ENCODE results near the gene NF1. TPM values are rescaled to one million over a fixed set of nuclear protein-coding genes. Genes with fewer than 3 reads are reported as not detected.

Gene NF1
- total and polyA plus RNA-seq, 2 of the 13 experiments (the other 11 are each of a cell fraction or from before 2014, with no cell fraction given): 21.5 to 26.5 TPM

- TF ChIP-seq, protein P1, sequence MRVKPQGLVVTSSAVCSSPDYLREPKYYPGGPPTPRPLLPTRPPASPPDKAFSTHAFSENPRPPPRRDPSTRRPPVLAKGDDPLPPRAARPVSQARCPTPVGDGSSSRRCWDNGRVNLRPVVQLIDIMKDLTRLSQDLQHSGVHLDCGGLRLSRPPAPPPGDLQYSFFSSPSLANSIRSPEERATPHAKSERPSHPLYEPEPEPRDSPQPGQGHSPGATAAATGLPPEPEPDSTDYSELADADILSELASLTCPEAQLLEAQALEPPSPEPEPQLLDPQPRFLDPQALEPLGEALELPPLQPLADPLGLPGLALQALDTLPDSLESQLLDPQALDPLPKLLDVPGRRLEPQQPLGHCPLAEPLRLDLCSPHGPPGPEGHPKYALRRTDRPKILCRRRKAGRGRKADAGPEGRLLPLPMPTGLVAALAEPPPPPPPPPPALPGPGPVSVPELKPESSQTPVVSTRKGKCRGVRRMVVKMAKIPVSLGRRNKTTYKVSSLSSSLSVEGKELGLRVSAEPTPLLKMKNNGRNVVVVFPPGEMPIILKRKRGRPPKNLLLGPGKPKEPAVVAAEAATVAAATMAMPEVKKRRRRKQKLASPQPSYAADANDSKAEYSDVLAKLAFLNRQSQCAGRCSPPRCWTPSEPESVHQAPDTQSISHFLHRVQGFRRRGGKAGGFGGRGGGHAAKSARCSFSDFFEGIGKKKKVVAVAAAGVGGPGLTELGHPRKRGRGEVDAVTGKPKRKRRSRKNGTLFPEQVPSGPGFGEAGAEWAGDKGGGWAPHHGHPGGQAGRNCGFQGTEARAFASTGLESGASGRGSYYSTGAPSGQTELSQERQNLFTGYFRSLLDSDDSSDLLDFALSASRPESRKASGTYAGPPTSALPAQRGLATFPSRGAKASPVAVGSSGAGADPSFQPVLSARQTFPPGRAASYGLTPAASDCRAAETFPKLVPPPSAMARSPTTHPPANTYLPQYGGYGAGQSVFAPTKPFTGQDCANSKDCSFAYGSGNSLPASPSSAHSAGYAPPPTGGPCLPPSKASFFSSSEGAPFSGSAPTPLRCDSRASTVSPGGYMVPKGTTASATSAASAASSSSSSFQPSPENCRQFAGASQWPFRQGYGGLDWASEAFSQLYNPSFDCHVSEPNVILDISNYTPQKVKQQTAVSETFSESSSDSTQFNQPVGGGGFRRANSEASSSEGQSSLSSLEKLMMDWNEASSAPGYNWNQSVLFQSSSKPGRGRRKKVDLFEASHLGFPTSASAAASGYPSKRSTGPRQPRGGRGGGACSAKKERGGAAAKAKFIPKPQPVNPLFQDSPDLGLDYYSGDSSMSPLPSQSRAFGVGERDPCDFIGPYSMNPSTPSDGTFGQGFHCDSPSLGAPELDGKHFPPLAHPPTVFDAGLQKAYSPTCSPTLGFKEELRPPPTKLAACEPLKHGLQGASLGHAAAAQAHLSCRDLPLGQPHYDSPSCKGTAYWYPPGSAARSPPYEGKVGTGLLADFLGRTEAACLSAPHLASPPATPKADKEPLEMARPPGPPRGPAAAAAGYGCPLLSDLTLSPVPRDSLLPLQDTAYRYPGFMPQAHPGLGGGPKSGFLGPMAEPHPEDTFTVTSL (CRISPR knock-in tag; IDR thresholded peaks at IDR 0.05; ENCODE audit: borderline replicate concordance): 0 out of 2 replicates have a peak, but pooled peaks have one; percentile 33
- TF ChIP-seq TEAD3 (CRISPR knock-in tag; optimal IDR thresholded peaks at IDR 0.05; ENCODE audit: borderline replicate concordance): peak; percentile 11
- TF ChIP-seq, protein P2, sequence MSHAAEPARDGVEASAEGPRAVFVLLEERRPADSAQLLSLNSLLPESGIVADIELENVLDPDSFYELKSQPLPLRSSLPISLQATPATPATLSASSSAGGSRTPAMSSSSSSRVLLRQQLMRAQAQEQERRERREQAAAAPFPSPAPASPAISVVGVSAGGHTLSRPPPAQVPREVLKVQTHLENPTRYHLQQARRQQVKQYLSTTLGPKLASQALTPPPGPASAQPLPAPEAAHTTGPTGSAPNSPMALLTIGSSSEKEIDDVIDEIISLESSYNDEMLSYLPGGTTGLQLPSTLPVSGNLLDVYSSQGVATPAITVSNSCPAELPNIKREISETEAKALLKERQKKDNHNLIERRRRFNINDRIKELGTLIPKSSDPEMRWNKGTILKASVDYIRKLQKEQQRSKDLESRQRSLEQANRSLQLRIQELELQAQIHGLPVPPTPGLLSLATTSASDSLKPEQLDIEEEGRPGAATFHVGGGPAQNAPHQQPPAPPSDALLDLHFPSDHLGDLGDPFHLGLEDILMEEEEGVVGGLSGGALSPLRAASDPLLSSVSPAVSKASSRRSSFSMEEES (CRISPR knock-in tag; IDR thresholded peaks at IDR 0.05): 0 out of 2 replicates have a peak, but pooled peaks have one; percentile 35
Measured at GRCh38 chr17:31274252-31274651, 179.5 kb downstream of the NF1 start (continued).

DNA sequence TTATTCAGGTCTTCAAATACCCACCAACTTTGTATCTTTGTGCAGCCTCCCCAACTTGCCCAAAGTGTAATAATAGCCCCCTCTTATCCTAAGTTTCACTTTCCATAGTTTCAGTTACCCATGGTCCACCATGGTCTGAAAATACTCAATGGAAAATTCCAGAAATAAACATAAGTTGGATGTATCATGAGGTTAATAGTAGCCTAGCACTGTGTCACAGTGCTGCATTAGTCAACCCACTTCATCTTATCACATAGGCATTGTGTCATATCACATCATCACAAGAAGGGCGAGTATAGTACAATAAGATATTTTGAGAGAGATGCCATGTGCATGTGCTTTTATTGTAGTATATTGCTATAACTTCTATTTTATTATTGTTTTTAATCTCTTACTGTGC, 180.3 kb downstream of the NF1 start:
- intact Hi-C loops (cut with micrococcal nuclease; ENCODE audit: unreplicated experiment): no loop called here
- Histone ChIP-seq H3K9me3 (ENCODE audit: low read length) (no peaks in the 10 kb centered on the region), H2AFZ (ENCODE audit: low read length) (no peak overlapping the region), H3K4me1 (ENCODE audit: insufficient read depth, low read length) (peaks cover 15% of the 10 kb centered on the region), H3K27me3 (ENCODE audit: control insufficient read depth in 1 of 2, insufficient read depth in 2 of 2, low read length in 2 of 2) (no peaks in the 10 kb centered on the region), H3K79me2 (ENCODE audit: insufficient read depth, low read length) (no peaks in the 10 kb centered on the region), H3K4me3 (replicated peaks in 1 of 3; ENCODE audit: insufficient read depth in 1 of 3, low read depth in 2 of 3, low read length in 3 of 3) (no peak overlapping the region), H4K20me1 (ENCODE audit: insufficient read depth, low read length) (no peaks in the 10 kb centered on the region), H3K9ac (ENCODE audit: insufficient read depth, low read depth, low read length) (no peak overlapping the region), H3K36me3 (replicated peaks in 1 of 2; ENCODE audit: control insufficient read depth in 1 of 2, insufficient read depth in 2 of 2, low read length in 2 of 2) (peaks cover 1 to 34% of the 10 kb centered on the region in 2 experiments; a peak in 3 of 5 replicates), H3K4me2 (ENCODE audit: low read depth, low read length) (no peak overlapping the region), H3K27ac (ENCODE audit: extremely low read length, insufficient read depth, low read length) (peak overlapping the region; percentile 22)
- ChIA-PET CTCF (ENCODE audit: low intra/inter-chr PET ratio, low total read pairs) (no interaction called here), POLR2A (no interaction called here)
- BruUV-seq (replicated peaks): no TSS peak
- WGBS (ENCODE audit: low lambda C conversion rate): 96% methylated on average over 1 of the region's 1 CpG
- FAIRE-seq: no peak
- no peak for DNase-seq (ENCODE audit: low spot score)
- no peak for ATAC-seq
- in situ Hi-C loops (cut with HindIII; ENCODE audit: extremely low pct_ligation_motif_present, low pct_unique_long_range_greater_than_20kb): no loop called here
- TF ChIP-seq REPIN1 (CRISPR knock-in tag; IDR thresholded peaks at IDR 0.05; ENCODE audit: borderline replicate concordance, low read depth) (no peak), DPF2 (CRISPR knock-in tag; IDR thresholded peaks at IDR 0.05; ENCODE audit: borderline replicate concordance, low read depth) (no peak), MIXL1 (CRISPR knock-in tag; IDR thresholded peaks at IDR 0.05) (no peak), ZNF367 (CRISPR knock-in tag; IDR thresholded peaks at IDR 0.05; ENCODE audit: borderline replicate concordance) (no peak), SALL2 (CRISPR knock-in tag; IDR thresholded peaks at IDR 0.05) (no peak), TIGD3 (CRISPR knock-in tag; IDR thresholded peaks at IDR 0.05; ENCODE audit: borderline replicate concordance) (no peak), ZZZ3 (CRISPR knock-in tag; IDR thresholded peaks at IDR 0.05; ENCODE audit: borderline replicate concordance) (no peak), CBX5 (CRISPR knock-in tag; IDR thresholded peaks at IDR 0.05; ENCODE audit: borderline replicate concordance) (no peak), NR2F6 (IDR thresholded peaks at IDR 0.05) (no peak), NR2F6 (CRISPR knock-in tag; IDR thresholded peaks at IDR 0.05) (no peak), PHF8 (CRISPR knock-in tag; IDR thresholded peaks at IDR 0.05) (no peak), RELA (CRISPR knock-in tag; IDR thresholded peaks at IDR 0.05) (no peak), ELF3 (CRISPR knock-in tag; IDR thresholded peaks at IDR 0.05) (no peak), HOXA3 (CRISPR knock-in tag; IDR thresholded peaks at IDR 0.05) (no peak), GABPB1 (CRISPR knock-in tag; IDR thresholded peaks at IDR 0.05) (no peak)
